Measurements from ENCODE around the gene TPSB2.
A peak's percentile ranks its signal among the peaks of the same experiment; 100 is the strongest.
"Not testable (repeated sequence)": the region's sequence is repeated elsewhere in the genome, so short reads cannot be mapped to it uniquely, and the experiment has no call there.

TPSB2 gene

DNA sequence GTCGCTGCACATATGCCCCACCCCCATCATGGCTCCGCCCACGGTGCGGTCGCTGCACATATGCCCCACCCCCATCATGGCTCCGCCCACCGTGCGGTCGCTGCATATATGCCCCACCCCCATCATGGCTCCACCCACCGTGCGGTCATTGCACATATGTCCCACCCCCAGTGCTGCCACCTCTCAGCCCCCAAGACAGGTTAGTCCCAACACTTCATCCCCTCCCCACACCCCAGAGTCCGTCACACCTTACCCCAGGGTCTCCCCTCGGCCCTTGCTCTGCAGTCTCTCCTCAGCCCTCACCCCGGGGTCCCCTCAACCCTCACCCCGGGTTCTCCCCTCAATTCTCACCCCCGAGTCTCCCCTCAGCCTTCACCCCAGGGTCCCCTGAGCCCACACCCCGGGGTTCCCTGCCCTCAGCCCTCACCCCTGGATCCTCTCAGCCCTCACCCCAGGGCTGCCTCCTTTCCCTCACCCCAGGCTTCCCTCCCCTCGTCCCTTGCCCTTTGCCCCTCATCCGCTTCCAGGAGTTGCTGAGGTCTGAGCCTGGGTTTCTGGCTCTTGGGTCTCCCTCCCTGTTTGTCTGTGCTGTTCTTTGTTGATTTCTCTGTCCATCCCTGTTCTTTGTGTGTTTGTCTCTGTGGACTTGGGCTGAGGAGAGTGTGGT lies 30.5 kb downstream of the TPSB2 start:
- no peak for DNase-seq

DNA sequence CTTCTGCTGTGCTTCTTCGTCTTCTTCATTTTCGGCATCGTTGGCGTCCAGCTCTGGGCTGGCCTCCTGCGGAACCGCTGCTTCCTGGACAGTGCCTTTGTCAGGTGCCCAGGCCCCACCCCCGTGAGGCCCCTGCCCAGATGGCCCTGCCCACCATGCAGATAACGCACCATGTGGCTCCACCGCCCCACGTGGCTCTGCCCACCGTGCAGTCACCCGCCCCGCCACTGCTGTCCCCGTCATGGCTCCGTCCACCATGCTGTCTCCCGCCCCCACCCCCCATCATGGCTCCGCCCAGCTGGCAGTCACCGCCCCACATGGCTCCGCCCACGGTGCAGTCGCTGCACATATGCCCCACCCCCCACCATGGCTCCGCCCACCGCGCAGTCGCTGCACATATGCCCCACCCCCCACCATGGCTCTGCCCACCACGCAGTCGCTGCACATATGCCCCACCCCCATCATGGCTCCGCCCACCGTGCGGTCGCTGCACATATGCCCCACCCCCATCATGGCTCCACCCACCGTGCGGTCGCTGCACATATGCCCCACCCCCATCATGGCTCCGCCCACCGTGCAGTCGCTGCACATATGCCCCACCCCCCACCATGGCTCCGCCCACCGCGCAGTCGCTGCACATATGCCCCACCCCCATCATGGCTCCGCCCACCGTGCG lies 31.2 kb downstream of the TPSB2 start:
- not testable (repeated sequence) for DNase-seq

DNA sequence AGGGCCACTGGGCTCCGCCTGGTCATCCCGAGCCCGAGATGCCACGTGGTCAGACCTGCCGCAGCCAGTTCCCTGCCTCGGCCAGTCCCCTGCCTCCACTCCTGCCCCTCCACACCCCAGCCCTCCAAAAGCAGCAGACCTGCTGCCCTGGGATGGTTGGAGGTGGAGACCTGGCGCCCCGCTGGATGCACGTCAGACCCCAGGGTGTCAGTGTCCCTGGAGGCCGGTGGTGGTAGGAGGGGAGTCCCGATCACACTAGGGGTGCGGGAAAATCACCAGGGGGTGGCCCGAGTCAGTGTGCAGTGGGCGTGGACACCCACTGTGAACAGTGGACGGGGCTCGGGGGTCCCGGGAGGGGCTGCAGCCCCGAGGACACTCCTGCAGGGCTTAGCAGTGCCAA lies 31.8 kb downstream of the TPSB2 start:
- no peak for DNase-seq

DNA sequence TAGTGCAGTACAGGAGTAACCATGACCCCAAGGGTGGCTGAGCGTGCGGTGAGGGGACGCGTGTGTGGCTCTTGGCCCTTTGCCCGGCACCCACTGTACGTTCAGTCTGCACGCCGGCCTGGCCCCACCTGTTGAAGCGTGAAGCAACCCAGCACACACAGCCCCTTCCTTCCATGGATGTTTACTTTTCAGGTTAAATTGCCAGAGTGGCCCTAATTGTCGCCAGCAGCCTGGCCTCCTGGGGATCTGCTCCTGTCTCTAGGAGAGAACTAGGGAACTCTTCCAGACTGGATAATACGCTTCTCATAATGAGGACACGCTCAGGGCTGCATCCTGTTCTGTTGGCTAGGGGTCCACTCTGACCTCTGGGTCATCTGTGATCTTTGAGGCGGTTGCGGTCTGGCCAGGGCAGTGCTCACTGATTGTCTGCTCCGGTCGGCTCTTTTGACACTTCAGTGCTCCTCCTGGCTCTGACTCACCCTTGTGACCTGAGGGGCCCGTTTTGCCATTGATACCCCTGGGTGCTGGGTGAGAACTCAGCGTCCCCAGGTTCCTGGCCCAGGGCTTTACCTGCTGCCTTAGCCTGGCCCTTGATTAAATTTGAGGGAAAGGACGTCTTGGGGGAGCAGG lies 32.6 kb downstream of the TPSB2 start:
- no peak for DNase-seq

DNA sequence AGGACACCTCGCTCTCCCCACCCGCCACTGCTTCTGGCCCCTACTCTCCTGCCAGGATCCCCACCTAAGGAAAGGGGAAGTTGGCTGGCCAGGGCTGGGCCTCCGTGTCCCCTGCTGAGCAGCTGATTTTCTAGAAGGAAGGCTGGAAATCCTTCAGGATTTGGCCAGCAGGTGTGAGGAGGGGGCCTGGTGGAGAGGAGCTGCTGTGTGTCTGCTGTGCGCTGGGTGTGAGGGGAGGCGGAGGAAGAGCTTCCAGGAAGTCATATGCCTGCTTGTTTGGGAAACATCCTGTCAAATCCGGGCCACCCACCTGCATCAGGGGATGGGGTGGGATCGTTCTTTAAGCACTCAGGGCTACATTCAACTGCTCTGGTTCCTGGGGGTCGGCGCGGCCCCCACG lies 33.5 kb downstream of the TPSB2 start:
- DNase-seq: no peak

DNA sequence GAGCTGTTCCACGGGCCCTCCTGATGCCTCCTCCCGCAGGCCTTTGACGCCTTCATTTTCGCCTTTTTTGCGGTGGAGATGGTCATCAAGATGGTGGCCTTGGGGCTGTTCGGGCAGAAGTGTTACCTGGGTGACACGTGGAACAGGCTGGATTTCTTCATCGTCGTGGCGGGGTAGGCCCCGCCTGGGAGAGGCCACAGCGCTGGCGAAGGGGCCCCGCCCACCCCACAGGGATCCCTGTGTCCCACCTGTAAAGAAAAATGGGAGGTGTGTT lies 34.7 kb downstream of the TPSB2 start:
- DNase-seq: no peak

DNA sequence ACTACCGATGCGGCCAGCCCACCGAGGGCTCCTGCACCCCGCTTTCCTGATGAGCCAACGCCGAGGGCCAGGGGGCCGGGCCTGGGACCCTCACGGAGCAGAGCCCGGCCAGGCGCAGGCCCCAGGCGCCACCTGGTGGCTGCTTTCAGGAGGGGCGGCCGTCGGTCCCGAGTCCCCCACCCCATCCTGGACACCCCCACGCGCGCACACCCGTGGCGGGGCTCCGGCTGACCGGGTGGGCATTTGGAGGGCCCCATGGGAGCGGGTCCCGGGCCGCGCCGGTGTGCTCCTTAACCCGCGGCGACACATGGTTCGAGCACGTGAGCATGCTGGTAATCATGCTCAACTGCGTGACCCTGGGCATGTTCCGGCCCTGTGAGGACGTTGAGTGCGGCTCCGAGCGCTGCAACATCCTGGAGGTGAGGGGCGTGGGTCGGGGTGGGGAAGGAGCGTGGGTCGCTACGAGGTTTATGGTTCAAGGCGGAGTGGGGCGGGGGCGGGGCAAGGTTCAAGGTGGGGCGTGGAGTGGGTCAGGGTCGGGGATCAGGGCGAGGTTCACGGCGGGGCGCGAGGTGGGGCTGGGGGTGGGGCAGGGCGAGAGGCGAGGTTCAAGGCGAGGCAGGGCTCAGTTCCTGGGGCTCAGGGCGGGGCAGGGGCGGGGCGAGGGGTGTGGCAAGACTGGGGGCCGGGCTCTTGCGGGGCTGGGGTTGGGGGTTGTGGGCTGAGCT lies 35.2 kb downstream of the TPSB2 start:
- no peak for DNase-seq

DNA sequence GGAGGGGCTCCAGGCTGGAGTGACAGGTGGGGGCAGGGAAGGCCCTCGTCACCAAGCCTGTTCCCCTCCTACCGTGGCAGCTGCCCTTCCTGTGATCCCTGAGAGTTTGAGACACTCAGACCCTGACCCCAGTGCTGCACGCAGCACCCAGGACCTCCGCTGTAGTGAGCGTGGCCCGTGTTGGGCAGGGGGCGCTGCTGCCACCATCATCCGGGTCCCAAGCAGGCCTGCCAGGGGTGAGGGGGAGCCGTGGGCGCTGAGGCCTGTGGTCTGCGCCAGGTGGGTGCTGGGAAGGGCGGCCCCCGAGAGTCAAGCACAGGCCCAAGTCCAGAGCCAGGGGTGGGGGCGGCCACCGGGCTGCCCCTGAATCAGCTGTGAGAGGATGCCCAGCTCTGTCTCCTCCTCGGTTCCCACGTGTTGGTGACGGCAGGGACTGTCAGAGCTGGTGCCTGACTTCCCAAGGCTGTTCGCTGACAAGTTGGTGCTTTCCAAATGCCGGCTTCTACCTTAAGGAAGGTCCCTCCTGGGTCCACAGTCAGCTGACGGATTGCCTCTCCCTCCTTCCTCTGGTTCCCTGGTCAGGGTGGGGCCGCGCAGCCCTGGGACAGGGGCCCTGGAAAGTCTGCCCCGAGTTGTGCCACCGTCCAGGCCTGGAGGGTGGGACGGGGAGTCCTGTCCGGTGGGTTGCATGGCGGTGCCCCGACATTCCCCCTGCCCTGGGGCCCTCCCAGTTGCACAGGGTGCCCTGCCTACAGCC lies 36.0 kb downstream of the TPSB2 start:
- no peak for DNase-seq

DNA sequence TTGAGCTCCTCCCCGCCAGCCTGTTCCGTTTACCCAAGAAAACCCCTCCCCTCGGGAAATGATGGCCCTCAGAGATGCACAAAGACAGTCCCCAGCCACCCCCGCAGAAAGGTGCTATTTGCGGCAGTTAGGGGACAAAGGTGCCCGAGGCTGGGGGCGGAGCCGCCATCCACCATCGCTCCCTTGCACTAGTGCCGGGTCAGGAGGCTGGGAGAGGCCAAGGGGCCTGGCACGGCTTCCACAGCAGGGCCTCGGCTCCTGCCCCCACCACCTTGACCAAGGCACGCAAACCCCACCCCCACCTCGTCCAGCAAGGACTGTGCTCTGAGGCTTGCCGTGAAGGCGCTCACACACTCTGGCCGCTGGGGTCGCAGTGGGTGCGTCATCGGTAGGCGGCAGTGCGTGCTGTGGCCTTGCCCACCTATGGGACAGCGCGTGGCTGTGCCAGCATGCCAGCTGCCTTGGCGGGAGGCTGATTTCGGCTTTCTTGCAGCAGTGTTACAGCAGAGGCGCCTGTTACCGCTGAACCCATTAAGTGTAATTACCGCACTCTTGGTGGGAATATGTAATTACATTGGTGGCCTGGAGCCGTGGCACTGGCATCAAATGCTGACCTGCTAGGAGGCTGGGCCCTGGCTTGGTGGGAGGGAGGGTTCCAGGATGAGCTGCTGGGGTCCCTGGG lies 36.7 kb downstream of the TPSB2 start:
- DNase-seq: no peak

DNA sequence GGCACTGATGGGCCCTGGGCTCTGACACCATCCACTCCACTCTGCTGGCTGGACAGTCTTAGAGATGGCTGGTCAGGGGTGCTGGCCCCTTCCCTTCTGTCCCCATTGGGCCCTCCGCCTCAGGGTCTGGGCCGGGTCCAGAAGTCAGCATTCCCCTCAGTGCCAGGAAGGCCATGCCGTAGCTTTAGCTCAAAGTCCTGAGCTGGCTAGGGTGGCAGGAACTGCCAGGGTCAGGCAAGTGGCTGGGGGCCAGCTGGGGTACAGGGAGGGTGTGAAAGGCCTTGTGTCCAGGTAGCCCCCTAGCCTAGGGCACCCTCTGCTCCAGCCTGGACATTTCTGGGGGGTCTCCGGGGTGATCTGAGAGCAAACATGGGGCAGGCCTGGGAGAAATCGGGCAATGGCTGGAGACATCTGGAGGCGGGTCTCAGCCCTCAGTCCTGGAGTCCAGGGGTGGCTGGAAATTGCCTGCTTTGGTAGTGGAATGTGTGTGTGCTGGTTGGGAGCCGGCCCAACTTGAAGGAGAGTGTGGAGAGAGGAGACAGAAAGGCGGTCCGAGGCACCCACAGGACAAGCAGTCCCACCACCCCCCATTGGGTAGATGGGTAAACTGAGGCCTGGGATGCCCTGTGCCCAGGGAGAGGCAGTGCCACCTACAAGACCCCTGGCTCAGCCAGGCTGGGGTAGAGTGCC lies 37.5 kb downstream of the TPSB2 start:
- no peak for DNase-seq

DNA sequence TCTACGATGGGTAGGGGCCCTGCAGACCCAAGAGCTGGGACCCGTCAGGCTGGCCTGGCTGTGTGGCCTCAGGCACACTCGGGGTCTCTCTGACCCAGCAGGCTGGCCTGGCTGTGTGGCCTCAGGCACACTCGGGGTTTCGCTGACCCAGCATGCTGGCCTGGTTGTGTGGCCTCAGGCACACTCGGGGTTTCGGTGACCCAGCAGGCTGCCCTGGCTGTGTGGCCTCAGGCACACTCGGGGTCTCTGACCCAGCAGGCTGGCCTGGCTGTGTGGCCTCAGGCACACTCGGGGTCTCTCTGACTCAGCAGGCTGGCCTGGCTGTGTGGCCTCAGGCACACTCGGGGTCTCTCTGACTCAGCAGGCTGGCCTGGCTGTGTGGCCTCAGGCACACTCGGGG lies 39.2 kb downstream of the TPSB2 start:
- not testable (repeated sequence) for DNase-seq

DNA sequence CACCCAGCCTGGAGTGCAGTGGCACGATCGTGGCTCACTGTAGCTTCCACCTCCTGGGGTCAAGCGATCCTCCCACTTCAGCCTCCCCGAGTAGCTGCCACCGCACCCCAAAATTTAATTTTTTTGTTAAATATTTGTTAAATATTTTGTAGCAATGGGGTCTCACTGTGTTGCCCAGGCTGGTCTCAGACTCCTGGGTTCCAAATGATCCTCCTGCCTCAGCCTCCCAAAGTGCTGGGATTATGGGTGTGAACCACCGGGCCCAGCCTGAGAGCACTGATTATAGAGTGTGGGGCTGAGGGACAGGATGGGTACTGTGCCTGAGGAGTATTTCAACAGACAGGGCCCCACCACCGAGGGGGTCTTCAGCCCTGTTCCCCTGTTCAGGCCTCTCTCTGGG lies 40.5 kb downstream of the TPSB2 start:
- no peak for DNase-seq

DNA sequence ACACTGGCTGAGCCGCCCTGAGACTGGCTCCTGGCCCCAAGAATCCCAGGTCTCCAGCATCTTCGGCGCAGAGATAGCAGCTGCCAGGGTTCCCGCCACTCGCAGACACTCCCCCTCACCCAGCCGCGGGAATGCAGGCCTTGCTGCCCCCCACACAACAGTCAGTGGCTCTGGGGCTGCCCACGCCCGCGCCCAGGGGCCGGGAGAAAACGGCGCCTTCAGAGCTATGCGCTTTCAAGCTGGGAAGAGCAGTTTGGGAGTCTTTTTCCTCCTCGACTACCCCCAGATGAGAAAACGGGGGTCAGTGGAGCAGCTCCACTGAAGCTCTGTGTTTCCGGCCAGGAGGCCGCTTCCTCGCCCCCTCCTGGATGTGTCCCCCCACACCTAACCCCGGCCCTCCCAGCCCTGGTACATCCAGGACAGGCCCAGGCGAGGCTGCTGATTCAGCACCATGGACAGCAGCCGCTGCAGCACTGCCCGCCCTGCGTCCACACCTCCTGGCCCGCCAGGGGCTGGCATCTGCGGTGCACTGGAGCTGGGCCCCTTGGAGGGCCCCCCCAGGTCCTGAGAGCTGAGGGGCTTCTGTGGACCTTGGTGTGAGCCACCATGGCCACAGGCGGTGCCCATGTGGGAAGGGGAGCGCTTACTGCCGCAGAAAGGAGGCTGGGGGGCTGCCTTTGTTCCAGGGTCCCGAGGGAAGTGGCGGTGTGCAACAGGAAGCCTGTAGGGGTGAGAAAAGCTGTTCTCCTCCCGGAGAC lies 41.4 kb downstream of the TPSB2 start:
- DNase-seq: no peak

DNA sequence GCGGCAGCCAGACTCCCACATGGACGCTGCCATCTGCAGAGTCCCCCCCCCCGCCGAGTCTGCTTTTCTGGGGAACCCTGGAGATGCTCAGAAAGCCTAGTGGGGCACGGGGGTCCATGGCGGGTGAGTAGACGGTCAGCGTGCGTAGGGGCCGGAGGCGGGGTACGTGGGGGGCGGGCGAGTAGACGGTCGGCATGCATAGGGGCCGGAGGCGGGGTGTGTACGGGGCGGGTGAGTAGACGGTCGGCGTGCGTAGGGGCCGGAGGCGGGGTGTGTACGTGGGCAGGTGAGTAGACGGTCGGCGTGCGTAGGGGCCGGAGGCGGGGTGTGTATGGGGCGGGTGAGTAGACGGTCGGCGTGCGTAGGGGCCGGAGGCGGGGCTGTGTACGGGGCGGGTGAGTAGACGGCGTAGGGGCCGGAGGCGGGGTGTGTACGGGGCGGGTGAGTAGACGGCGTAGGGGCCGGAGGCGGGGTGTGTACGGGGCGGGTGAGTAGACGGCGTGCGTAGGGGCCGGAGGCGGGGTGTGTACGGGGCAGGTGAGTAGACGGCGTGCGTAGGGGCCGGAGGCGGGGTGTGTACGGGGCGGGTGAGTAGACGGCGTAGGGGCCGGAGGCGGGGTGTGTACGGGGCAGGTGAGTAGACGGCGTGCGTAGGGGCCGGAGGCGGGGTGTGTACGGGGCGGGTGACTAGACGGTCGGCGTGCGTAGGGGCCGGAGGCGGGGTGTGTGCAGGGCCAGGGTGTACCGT lies 44.4 kb downstream of the TPSB2 start:
- DNase-seq: not testable (repeated sequence)

DNA sequence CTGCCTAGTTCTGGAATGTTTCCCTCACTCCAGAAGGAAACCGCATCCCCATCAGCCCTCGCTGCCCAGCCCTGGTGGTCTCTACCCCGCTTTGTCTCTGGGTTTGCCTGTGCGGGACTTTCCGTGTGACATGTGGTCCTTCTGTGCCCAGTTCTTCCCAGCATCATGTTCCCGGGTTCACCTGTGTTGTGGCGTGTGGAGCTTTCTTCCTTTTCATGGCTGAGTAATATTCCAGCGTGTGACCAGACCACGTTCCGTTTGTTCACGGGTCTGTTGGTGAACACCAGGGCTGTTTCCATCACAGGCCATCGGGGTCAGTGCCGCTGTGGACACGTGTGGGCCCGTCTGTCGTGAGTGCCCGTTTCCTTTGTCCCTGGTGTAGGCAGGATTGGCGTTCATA lies 45.0 kb downstream of the TPSB2 start:
- DNase-seq: no peak

DNA sequence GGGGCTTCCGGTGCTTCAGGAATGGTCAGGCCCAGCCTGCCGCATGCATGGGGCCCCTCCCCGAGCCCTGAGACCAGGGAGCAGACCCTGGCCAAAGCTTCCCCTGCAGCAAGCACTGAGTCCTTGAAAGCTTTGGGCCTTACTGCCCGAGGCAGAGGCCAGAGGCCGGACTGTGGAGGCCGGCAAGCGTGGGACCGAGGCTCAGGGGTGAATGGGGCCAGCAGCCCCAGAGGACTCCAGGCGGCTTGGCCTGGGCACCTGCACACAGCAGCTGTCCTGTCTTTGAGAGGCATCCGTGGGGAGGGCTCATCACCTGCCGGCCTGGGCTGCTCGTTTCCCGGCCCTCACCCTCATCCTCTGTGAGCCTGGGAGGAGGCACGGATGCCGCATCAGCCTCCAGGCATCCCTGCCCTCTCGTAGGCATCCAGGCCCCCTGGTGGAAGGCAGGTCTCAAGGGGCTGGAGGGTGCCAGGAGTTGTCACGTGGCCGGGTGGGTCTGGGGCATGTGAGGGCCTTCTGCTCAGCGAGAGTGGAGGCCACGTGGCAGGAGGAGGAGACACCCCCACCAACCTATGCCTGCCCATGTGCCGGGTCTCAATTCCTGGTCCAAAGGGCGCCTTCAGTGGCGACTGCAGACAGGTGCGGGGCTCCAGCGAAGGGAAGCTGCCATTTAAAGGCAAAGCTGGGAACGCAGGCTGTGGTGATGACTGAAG lies 45.7 kb downstream of the TPSB2 start:
- DNase-seq: no peak

DNA sequence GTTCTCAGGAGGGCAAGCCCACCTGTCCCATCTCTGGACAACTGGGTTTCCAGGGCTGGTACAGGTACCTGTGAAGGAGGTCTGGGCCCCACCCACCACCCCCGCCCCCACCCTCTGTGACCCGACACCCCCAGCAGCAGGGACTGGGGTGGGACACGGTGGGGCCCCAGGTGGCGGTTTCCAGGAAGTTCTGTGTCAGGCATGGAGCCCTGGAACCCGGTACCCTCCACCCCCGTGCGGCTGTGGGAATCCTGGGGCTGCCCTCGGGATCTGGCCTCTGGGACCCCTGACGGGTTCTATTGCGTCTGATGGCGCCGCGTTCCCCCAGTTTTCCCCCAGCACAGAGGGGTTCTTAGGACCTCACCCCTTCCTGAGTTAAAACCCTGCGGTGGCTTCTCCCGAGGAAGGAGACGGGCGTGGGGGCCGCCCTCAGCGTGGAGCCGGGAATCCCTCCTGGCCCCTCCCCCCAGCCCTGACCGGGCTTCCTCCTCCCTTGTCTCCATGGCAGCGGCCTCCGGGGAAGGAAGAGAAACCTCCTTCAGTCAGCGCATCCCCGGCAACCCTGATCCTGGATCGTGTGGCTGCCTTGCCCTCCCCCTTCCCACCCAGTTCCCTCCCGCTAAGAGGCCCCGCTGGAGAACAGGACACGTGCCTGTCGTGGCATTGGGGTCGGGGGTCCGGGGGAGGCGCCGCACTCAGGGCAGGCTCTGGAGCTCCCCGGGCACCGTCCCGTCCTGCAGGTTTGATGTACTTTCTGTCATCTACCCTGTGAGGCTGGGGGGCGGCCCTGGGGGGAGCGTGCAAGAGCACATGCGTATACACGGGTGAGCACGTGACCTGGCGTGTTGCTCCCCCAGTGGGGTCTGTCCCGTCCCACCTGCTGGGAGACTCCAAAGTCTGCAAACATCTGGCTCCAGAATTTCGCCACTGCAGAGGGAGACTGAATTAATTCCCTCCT lies 46.8 kb downstream of the TPSB2 start:
- peak; percentile 35 for DNase-seq

DNA sequence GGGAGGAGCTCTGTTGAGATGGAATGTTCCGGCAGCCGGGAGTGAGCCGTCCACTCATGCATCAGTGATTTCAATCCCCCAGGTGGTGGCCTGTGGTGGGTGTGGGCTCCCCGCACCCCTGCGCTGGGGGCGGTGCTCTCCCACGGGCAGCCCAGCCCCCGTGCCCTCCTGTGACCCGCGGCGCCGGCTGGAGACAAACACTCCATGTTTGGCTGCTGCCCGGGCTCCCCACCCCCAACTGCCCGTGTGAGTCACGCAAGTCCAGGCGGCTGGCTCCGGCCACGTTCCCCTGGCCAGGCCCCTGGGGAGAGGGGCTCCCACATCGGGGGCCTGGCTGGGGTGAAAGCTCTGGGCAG lies 47.7 kb downstream of the TPSB2 start:
- DNase-seq: peak; percentile 63

All from HCEC 1CT (cell line).